IPS-18c (cell line): ENCODE results near the gene OR9Q1.

ENCODE experiments used
- H3K4me3 ChIP-seq: 2 replicates; pipeline ENCODE4 v1.7.0; 2013; ENCODE audit warnings: low read depth, mild to moderate bottlenecking, low read length, moderate library complexity; ENCODE audit not compliant: insufficient read depth
- H3K9me3 ChIP-seq: one replicate; pipeline ENCODE4 v1.6.1; 2013; ENCODE audit warnings: mild to moderate bottlenecking, low read length, moderate library complexity; ENCODE audit not compliant: control insufficient read depth, insufficient read depth

The OR9Q1 gene

GRCh38 chr11:58024601-58025091, 965 bp downstream of the OR9Q1 start:
- Histone ChIP-seq H3K4me3 (no peak overlapping the region), H3K9me3 (no peaks in the 10 kb centered on the region)

GRCh38 chr11:58027341-58027740, 3.7 kb downstream of the OR9Q1 start:
- no peaks in the 10 kb centered on the region for H3K9me3 ChIP-seq
- no peak overlapping the region for H3K4me3 ChIP-seq

- Histone ChIP-seq H3K4me3 (no peak overlapping the region), H3K9me3 (no peaks in the 10 kb centered on the region)
Measured at GRCh38 chr11:58028687-58029411, 5.2 kb downstream of the OR9Q1 start.

- Histone ChIP-seq H3K4me3 (no peak within 1 kb of the TSS), H3K9me3 (no peaks in the 10 kb centered on the region)
Measured at GRCh38 chr11:58030653-58031052, 7.0 kb downstream of the OR9Q1 start, which contains the start of gene OR6Q1. TSS of gene OR6Q1 (plus strand) at chr11:58030953. CDS start at chr11:58030953, 0 bp downstream.

- no peaks in the 10 kb centered on the region for H3K9me3 ChIP-seq
- H3K4me3 ChIP-seq: no peak overlapping the region
Measured at GRCh38 chr11:58034471-58034870, 10.8 kb downstream of the OR9Q1 start.

- H3K9me3 ChIP-seq: no peaks in the 10 kb centered on the region
Measured at GRCh38 chr11:58039589-58039988, 15.9 kb downstream of the OR9Q1 start.

GRCh38 chr11:58043379-58043778, 19.7 kb downstream of the OR9Q1 start:
- Histone ChIP-seq H3K9me3 (no peaks in the 10 kb centered on the region), H3K4me3 (no peak overlapping the region)

More at GRCh38 chr11:58039589-58039988, 15.9 kb downstream of the OR9Q1 start:
- H3K4me3 ChIP-seq: no peak overlapping the region

- no peaks in the 10 kb centered on the region for H3K9me3 ChIP-seq
Measured at GRCh38 chr11:58046231-58046630, 22.6 kb downstream of the OR9Q1 start.

GRCh38 chr11:58047818-58048217, 24.1 kb downstream of the OR9Q1 start:
- Histone ChIP-seq H3K9me3 (no peaks in the 10 kb centered on the region), H3K4me3 (no peak overlapping the region)

More at GRCh38 chr11:58046231-58046630, 22.6 kb downstream of the OR9Q1 start:
- H3K4me3 ChIP-seq: no peak overlapping the region

GRCh38 chr11:58055806-58056401, 32.2 kb downstream of the OR9Q1 start:
- no peak overlapping the region for H3K4me3 ChIP-seq
- peaks cover 5% of the 10 kb centered on the region for H3K9me3 ChIP-seq

- Histone ChIP-seq H3K4me3 (no peak overlapping the region), H3K9me3 (peaks cover 5% of the 10 kb centered on the region)
Measured at GRCh38 chr11:58057481-58057880, 33.8 kb downstream of the OR9Q1 start.

GRCh38 chr11:58058276-58059006, 34.8 kb downstream of the OR9Q1 start:
- H3K9me3 ChIP-seq: peaks cover 5% of the 10 kb centered on the region
- H3K4me3 ChIP-seq: no peak overlapping the region

GRCh38 chr11:58059007-58059350, 35.3 kb downstream of the OR9Q1 start:
- peaks cover 5% of the 10 kb centered on the region for H3K9me3 ChIP-seq
- no peak overlapping the region for H3K4me3 ChIP-seq

- H3K4me3 ChIP-seq: no peak overlapping the region
Measured at GRCh38 chr11:58060535-58060934, 36.9 kb downstream of the OR9Q1 start.

GRCh38 chr11:58060939-58061672, 37.4 kb downstream of the OR9Q1 start:
- Histone ChIP-seq H3K9me3 (no peaks in the 10 kb centered on the region), H3K4me3 (no peak overlapping the region)

More at GRCh38 chr11:58060535-58060934, 36.9 kb downstream of the OR9Q1 start:
- peaks cover 2% of the 10 kb centered on the region for H3K9me3 ChIP-seq

- Histone ChIP-seq H3K4me3 (no peak overlapping the region), H3K9me3 (peaks cover 2% of the 10 kb centered on the region)
Measured at GRCh38 chr11:58061813-58062212, 38.1 kb downstream of the OR9Q1 start.

- no peak overlapping the region for H3K4me3 ChIP-seq
- H3K9me3 ChIP-seq: peaks cover 2% of the 10 kb centered on the region
Measured at GRCh38 chr11:58067685-58068084, 44.0 kb downstream of the OR9Q1 start.
